KMS-11 (cell line): ENCODE results near the gene CHERP.

ENCODE experiments used
- H2AFZ ChIP-seq: fragments of 200-600 bp; sonication (generic); 2 replicates; pipeline ENCODE4 v1.6.1; 2016; ENCODE audit warnings: antibody characterized with exemption, mixed run types, low read depth
- H3K27ac ChIP-seq: fragments of 200-600 bp; sonication (generic); 2 replicates; pipeline ENCODE4 v1.6.1; 2016; ENCODE audit warnings: mild to moderate bottlenecking, mixed run types
- H3K27me3 ChIP-seq: fragments of 200-600 bp; sonication (generic); 2 replicates; pipeline ENCODE4 v1.6.1; 2017; ENCODE audit warnings: mild to moderate bottlenecking, low read depth, mixed run types, moderate library complexity; ENCODE audit not compliant: insufficient read depth
- H3K36me3 ChIP-seq: fragments of 200-600 bp; sonication (generic); 2 replicates; pipeline ENCODE4 v1.6.1; 2017; ENCODE audit warnings: mild to moderate bottlenecking, mixed run types; ENCODE audit not compliant: insufficient read depth
- H3K4me1 ChIP-seq: fragments of 200-600 bp; sonication (generic); 2 replicates; pipeline ENCODE4 v1.6.1; 2016; ENCODE audit warnings: mild to moderate bottlenecking, low read depth, mixed run types; ENCODE audit not compliant: poor library complexity, severe bottlenecking
- H3K4me2 ChIP-seq: fragments of 200-600 bp; sonication (generic); 2 replicates; pipeline ENCODE4 v1.7.0; 2016; ENCODE audit warnings: mild to moderate bottlenecking, mixed run types
- H3K4me3 ChIP-seq: fragments of 200-600 bp; sonication (generic); IDR thresholded peaks from 2 replicates; pipeline ENCODE4 v1.6.1; 2017; ENCODE audit warnings: low read depth, low read length, mixed read lengths; ENCODE audit not compliant: insufficient read depth
- H3K79me2 ChIP-seq: fragments of 200-600 bp; sonication (generic); 2 replicates; pipeline ENCODE4 v1.6.1; 2016; ENCODE audit warnings: low read depth, mixed run types; ENCODE audit not compliant: insufficient read depth
- H3K9ac ChIP-seq: fragments of 200-600 bp; sonication (generic); 2 replicates; pipeline ENCODE4 v1.6.1; 2016; ENCODE audit warnings: mild to moderate bottlenecking, mixed run types
- H4K20me1 ChIP-seq: fragments of 200-600 bp; sonication (generic); 2 replicates; pipeline ENCODE4 v1.6.1; 2016; ENCODE audit warnings: mild to moderate bottlenecking, mixed run types; ENCODE audit not compliant: insufficient read depth
- TF ChIP-seq, protein P1 (sequence below): fragments of 200-600 bp; sonication (generic); conservative IDR thresholded peaks from 2 replicates; pipeline ENCODE4 v1.6.1; 2017; ENCODE audit warnings: low read depth, mild to moderate bottlenecking, antibody characterized with exemption, low read length, moderate library complexity, mixed read lengths

CHERP gene

DNA sequence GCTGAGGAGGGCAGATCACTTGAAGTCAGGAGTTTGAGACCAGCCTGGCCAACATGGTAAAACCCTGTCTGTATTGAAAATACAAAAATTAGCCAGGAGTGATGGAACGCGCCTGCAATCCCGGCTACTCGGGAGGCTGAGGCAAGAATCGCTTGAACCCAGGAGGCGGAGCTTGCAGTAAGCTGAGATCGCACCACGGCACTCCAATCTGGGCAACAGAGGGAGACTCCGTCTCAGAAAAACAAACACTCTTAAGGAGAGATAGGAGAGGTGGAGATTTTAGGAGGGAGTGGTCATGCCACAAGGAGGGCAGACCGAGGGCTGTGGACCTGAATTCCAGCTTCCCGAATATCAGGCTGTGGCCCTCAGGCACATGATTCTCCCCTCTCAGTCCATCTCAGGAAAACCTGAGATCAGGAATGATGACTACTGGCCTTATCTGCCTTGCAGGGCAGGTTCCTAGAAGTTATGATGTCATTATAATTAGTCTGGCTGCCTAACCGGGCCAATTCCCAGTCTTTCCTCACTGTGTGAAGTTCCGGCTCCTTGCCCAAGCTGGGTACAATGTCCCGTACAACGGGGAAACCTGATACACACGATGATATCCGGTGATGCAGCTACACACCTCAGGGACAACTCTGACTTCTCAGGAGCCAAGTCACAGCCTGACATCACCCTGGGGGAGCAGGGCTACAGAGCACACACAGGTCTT lies 27.5 kb upstream of the CHERP start:
- Histone ChIP-seq H3K4me1 (peaks cover 22% of the 10 kb centered on the region), H3K79me2 (peaks cover 47% of the 10 kb centered on the region; the same call in 1 of the 2 replicates), H3K36me3 (no peaks in the 10 kb centered on the region; the same call in 1 of the 2 replicates), H2AFZ (no peak overlapping the region), H3K4me2 (no peak overlapping the region), H3K9ac (no peak overlapping the region), H3K27ac (no peak overlapping the region), H3K4me3 (no peak overlapping the region), H4K20me1 (no peaks in the 10 kb centered on the region), H3K27me3 (no peaks in the 10 kb centered on the region)
- TF ChIP-seq, protein P1, sequence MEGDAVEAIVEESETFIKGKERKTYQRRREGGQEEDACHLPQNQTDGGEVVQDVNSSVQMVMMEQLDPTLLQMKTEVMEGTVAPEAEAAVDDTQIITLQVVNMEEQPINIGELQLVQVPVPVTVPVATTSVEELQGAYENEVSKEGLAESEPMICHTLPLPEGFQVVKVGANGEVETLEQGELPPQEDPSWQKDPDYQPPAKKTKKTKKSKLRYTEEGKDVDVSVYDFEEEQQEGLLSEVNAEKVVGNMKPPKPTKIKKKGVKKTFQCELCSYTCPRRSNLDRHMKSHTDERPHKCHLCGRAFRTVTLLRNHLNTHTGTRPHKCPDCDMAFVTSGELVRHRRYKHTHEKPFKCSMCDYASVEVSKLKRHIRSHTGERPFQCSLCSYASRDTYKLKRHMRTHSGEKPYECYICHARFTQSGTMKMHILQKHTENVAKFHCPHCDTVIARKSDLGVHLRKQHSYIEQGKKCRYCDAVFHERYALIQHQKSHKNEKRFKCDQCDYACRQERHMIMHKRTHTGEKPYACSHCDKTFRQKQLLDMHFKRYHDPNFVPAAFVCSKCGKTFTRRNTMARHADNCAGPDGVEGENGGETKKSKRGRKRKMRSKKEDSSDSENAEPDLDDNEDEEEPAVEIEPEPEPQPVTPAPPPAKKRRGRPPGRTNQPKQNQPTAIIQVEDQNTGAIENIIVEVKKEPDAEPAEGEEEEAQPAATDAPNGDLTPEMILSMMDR = no peak

GRCh38 chr19:16566702-16567101 lies 24.5 kb upstream of the CHERP start:
- H2AFZ ChIP-seq = no peak overlapping the region
- no peak overlapping the region for H3K4me3 ChIP-seq
- no peaks in the 10 kb centered on the region; the same call in 1 of the 2 replicates for H3K36me3 ChIP-seq
- no peak overlapping the region for H3K4me2 ChIP-seq
- peaks cover 23% of the 10 kb centered on the region; the same call in 1 of the 2 replicates for H3K79me2 ChIP-seq
- TF ChIP-seq, protein P1 = no peak
- no peaks in the 10 kb centered on the region for H3K27me3 ChIP-seq
- no peak overlapping the region for H3K27ac ChIP-seq
- H4K20me1 ChIP-seq = no peaks in the 10 kb centered on the region
- no peak overlapping the region for H3K9ac ChIP-seq
- H3K4me1 ChIP-seq = peaks cover 7% of the 10 kb centered on the region

DNA sequence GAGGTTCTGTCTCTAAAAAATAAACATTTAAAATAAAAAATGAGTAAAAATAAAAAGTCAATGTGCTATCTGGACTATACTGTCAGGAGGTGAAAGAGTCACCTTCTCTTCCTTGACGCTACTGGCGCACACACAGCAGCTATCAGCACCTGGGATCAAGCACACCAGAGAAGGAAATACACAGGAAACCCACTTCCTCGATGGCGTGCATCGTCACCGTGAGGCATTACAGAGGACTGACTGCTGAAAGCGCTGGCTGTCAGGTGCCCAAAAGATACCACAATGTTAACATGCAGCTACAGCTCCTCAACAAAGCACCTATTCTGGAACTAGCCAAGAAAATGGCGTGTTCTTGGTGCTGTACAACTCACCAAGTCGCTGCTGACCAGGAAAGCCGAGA lies 23.9 kb upstream of the CHERP start:
- H3K9ac ChIP-seq = no peak overlapping the region
- peaks cover 7% of the 10 kb centered on the region for H3K4me1 ChIP-seq
- no peaks in the 10 kb centered on the region; the same call in 1 of the 2 replicates for H3K36me3 ChIP-seq
- TF ChIP-seq, protein P1 = no peak
- no peak overlapping the region for H3K4me2 ChIP-seq
- H3K27ac ChIP-seq = no peak overlapping the region
- peaks cover 18% of the 10 kb centered on the region; the same call in 1 of the 2 replicates for H3K79me2 ChIP-seq
- no peaks in the 10 kb centered on the region for H3K27me3 ChIP-seq
- H4K20me1 ChIP-seq = no peaks in the 10 kb centered on the region
- H2AFZ ChIP-seq = no peak overlapping the region
- no peak overlapping the region for H3K4me3 ChIP-seq

GRCh38 chr19:16564842-16565241 lies 22.6 kb upstream of the CHERP start:
- Histone ChIP-seq H3K4me2 (no peak overlapping the region), H3K36me3 (no peaks in the 10 kb centered on the region; the same call in 1 of the 2 replicates)
- TF ChIP-seq, protein P1 = no peak

More at GRCh38 chr19:16564842-16565241, 22.6 kb upstream of the CHERP start:
- Histone ChIP-seq H3K4me3 (no peak overlapping the region), H3K4me1 (no peaks in the 10 kb centered on the region), H2AFZ (no peak overlapping the region), H3K9ac (no peak overlapping the region), H3K27ac (no peak overlapping the region), H3K27me3 (no peaks in the 10 kb centered on the region), H3K79me2 (peaks cover 9% of the 10 kb centered on the region; the same call in 1 of the 2 replicates), H4K20me1 (no peaks in the 10 kb centered on the region)
